H1 (cell line): ENCODE data around the gene POLE3.

Source experiments
- EZH2 ChIP-seq: fragments of 200-600 bp; sonication (generic); IDR thresholded peaks from 2 replicates; pipeline ENCODE4 v1.7.1; 2012; ENCODE audit warnings: low read depth, mild to moderate bottlenecking, moderate library complexity, low read length, inconsistent platforms; ENCODE audit not compliant: severe bottlenecking
- POLR2A ChIP-seq, 2 experiments: IDR thresholded peaks; 1 replicate in 1 of 2; 2 replicates in 1 of 2; pipeline ENCODE4 v1.6.1; 2011; ENCODE audit warnings: low read depth in 2 of 2, low read length in 2 of 2, mild to moderate bottlenecking in 2 of 2; ENCODE audit errors: control extremely low read depth in 1 of 2
- TAF1 ChIP-seq: IDR thresholded peaks from 2 replicates; pipeline ENCODE4 v1.6.1; 2011; ENCODE audit warnings: mild to moderate bottlenecking, low read depth, low read length
- TF ChIP-seq, protein P1 (sequence below), 3 experiments: IDR thresholded peaks; 1 replicate in 2 of 3; 2 replicates in 1 of 3; pipeline versions ENCODE4 v1.5.1 to v1.6.1; 2011; ENCODE audit warnings: low read length in 3 of 3, mild to moderate bottlenecking in 3 of 3, inconsistent platforms in 2 of 3, low read depth in 1 of 3, moderate library complexity in 1 of 3; ENCODE audit not compliant: insufficient read depth in 1 of 3; ENCODE audit errors: control extremely low read depth in 1 of 3

- no peak for TF ChIP-seq TAF1
- TF ChIP-seq POLR2A (IDR thresholded peaks at IDR 0.05; ENCODE audit: control extremely low read depth in 1 of 2, low read depth in 2 of 2, low read length in 2 of 2): no peak
- TF ChIP-seq, protein P1, sequence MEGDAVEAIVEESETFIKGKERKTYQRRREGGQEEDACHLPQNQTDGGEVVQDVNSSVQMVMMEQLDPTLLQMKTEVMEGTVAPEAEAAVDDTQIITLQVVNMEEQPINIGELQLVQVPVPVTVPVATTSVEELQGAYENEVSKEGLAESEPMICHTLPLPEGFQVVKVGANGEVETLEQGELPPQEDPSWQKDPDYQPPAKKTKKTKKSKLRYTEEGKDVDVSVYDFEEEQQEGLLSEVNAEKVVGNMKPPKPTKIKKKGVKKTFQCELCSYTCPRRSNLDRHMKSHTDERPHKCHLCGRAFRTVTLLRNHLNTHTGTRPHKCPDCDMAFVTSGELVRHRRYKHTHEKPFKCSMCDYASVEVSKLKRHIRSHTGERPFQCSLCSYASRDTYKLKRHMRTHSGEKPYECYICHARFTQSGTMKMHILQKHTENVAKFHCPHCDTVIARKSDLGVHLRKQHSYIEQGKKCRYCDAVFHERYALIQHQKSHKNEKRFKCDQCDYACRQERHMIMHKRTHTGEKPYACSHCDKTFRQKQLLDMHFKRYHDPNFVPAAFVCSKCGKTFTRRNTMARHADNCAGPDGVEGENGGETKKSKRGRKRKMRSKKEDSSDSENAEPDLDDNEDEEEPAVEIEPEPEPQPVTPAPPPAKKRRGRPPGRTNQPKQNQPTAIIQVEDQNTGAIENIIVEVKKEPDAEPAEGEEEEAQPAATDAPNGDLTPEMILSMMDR (IDR thresholded peaks at IDR 0.05; ENCODE audit: control extremely low read depth in 1 of 3, insufficient read depth in 1 of 3, low read depth in 1 of 3, low read length in 3 of 3): no peak
- TF ChIP-seq EZH2: no peak
Measured at GRCh38 chr9:113364951-113365350, 45.5 kb downstream of the POLE3 start.
